HEK293 (cell line): ENCODE data around the gene CARS1.

Experiments
- ATF2 ChIP-seq: fragments of 450-650 bp; formaldehyde crosslinking; IDR thresholded peaks from 2 replicates; pipeline ENCODE4 v1.5.1; 2016; ENCODE audit warnings: missing biosample characterization, missing genetic modification characterization, low read depth
- CTCF ChIP-seq: fragments of 450-650 bp; formaldehyde crosslinking; IDR thresholded peaks from 2 replicates; pipeline ENCODE4 v1.5.1; 2016; ENCODE audit warnings: missing biosample characterization, missing genetic modification characterization
- HOXA7 ChIP-seq: sonication (generic); formaldehyde crosslinking; IDR thresholded peaks from 2 replicates; pipeline ENCODE4 v1.8.1; 2022; ENCODE audit warnings: missing genetic modification reagents, borderline replicate concordance
- KLF7 ChIP-seq: fragments of 450-650 bp; formaldehyde crosslinking; IDR thresholded peaks from 2 replicates; pipeline ENCODE4 v1.5.1; 2016; ENCODE audit warnings: missing biosample characterization, missing genetic modification characterization, borderline replicate concordance
- PRDM1 ChIP-seq: fragments of 450-650 bp; formaldehyde crosslinking; IDR thresholded peaks from 2 replicates; pipeline ENCODE4; 2016; ENCODE audit warnings: missing biosample characterization, missing genetic modification characterization
- ZBTB8A ChIP-seq: fragments of 450-650 bp; formaldehyde crosslinking; IDR thresholded peaks from 2 replicates; pipeline ENCODE4 v1.5.1; 2016; ENCODE audit warnings: missing biosample characterization, missing genetic modification characterization
- ZFP3 ChIP-seq: fragments of 450-650 bp; formaldehyde crosslinking; IDR thresholded peaks from 2 replicates; pipeline ENCODE4 v1.5.1; 2016; ENCODE audit warnings: low read depth, missing biosample characterization, missing genetic modification characterization
- ZNF837 ChIP-seq: fragments of 450-650 bp; formaldehyde crosslinking; IDR thresholded peaks from 2 replicates; pipeline ENCODE4 v1.5.1; 2016; ENCODE audit warnings: missing biosample characterization, missing genetic modification characterization

- TF ChIP-seq CTCF (tag by site-specific recombination) (no peak), ATF2 (tag by site-specific recombination) (no peak), ZNF837 (tag by site-specific recombination) (no peak), HOXA7 (no peak), ZFP3 (tag by site-specific recombination) (no peak), KLF7 (tag by site-specific recombination) (no peak), PRDM1 (tag by site-specific recombination) (no peak), ZBTB8A (tag by site-specific recombination) (no peak)
Measured at GRCh38 chr11:3016861-3017260, 40.4 kb downstream of the CARS1 start.
